SK-N-SH (cell line): ENCODE results near the gene C16orf92. TPM values are rescaled to one million over a fixed set of nuclear protein-coding genes. Genes with fewer than 3 reads are reported as not detected.

ENCODE experiments used
- CTCF ChIA-PET: fragments of 300-600, 350-600 bp; formaldehyde crosslinking; extraction: SDS; loops from one replicate; lab custom pipeline; 2021; lab: Yijun Ruan, JAX
- POLR2A ChIA-PET: fragments of 350-600 bp; sonication (Branson Sonifier 250); formaldehyde crosslinking; extraction: SDS; loops from one replicate; lab custom pipeline; 2020; ENCODE audit warnings: antibody characterized with exemption, inconsistent platforms; lab: Yijun Ruan, JAX
- DNase-seq: peaks from one replicate; pipeline ENCODE4 v3.0.0; 2012
- H2AFZ ChIP-seq: fragments of 200-600 bp; sonication (generic); 2 replicates; pipeline ENCODE4 v1.8.1; 2016; ENCODE audit warnings: antibody characterized with exemption, mild to moderate bottlenecking, low read depth
- H3F3A ChIP-seq: fragments of 200-600 bp; sonication (generic); replicated peaks from 2 replicates; pipeline ENCODE3; 2016; ENCODE audit warnings: antibody characterized with exemption, mild to moderate bottlenecking; ENCODE audit not compliant: insufficient read depth
- H3K27ac ChIP-seq, 2 experiments: fragments of 200-500 bp in 1 of 2; fragments of 200-600 bp in 1 of 2; sonication (Bioruptor generic) in 1 of 2; sonication (generic), shearing (Covaris generic) in 1 of 2; 2 replicates each; pipeline versions ENCODE4 v1.5.1 to v1.6.1; 2014 to 2016; ENCODE audit warnings: low read depth in 2 of 2, inconsistent platforms in 1 of 2, low read length in 1 of 2, mild to moderate bottlenecking in 1 of 2, mixed read lengths in 1 of 2
- H3K27me3 ChIP-seq: fragments of 200-600 bp; sonication (generic), shearing (Covaris generic); 2 replicates; pipeline ENCODE4 v1.6.1; 2016; ENCODE audit warnings: mixed run types; ENCODE audit not compliant: insufficient read depth
- H3K36me3 ChIP-seq, 2 experiments: fragments of 200-500 bp in 1 of 2; fragments of 200-600 bp in 1 of 2; sonication (Bioruptor generic) in 1 of 2; sonication (generic) in 1 of 2; replicated peaks in 1 of 2; 2 replicates each; pipeline versions ENCODE3 to v1.5.1; 2014 to 2016; ENCODE audit warnings: low read length in 1 of 2, mild to moderate bottlenecking in 1 of 2; ENCODE audit not compliant: insufficient read depth in 2 of 2, control insufficient read depth in 1 of 2
- H3K4me1 ChIP-seq, 2 experiments: fragments of 200-500 bp in 1 of 2; fragments of 200-600 bp in 1 of 2; sonication (Bioruptor generic) in 1 of 2; sonication (generic), shearing (Covaris generic) in 1 of 2; 2 replicates each; pipeline versions ENCODE4 v1.5.1 to v1.6.1; 2014 to 2016; ENCODE audit warnings: low read depth in 1 of 2, low read length in 1 of 2, mixed run types in 1 of 2; ENCODE audit not compliant: insufficient read depth in 2 of 2, control insufficient read depth in 1 of 2
- H3K4me2 ChIP-seq: fragments of 200-600 bp; sonication (generic), shearing (Covaris generic); 2 replicates; pipeline ENCODE4 v1.6.1; 2017; ENCODE audit warnings: mixed run types
- H3K4me3 ChIP-seq, 2 experiments: fragments of 200-500 bp in 1 of 2; fragments of 200-600 bp in 1 of 2; sonication (Bioruptor generic) in 1 of 2; sonication (generic), shearing (Covaris generic) in 1 of 2; 2 replicates each; pipeline versions ENCODE4 v1.5.1 to v1.8.1; 2014 to 2016; ENCODE audit warnings: low read depth in 2 of 2, inconsistent platforms in 1 of 2, low read length in 1 of 2, mild to moderate bottlenecking in 1 of 2, mixed read lengths in 1 of 2, moderate library complexity in 1 of 2
- H3K79me2 ChIP-seq: fragments of 200-600 bp; sonication (generic); 2 replicates; pipeline ENCODE4 v1.8.1; 2017; ENCODE audit warnings: mild to moderate bottlenecking; ENCODE audit not compliant: insufficient read depth
- H3K9ac ChIP-seq: fragments of 200-600 bp; sonication (generic); 2 replicates; pipeline ENCODE4 v1.6.1; 2017; ENCODE audit warnings: mixed run types
- H3K9me2 ChIP-seq: fragments of 200-600 bp; sonication (generic); 2 replicates; pipeline ENCODE4 v1.6.1; 2017; ENCODE audit warnings: mixed run types
- H3K9me3 ChIP-seq: fragments of 200-600 bp; sonication (generic); 2 replicates; pipeline ENCODE4 v1.6.1; 2017; ENCODE audit warnings: mixed run types, mild to moderate bottlenecking, moderate library complexity
- H4K20me1 ChIP-seq: fragments of 200-600 bp; sonication (generic); 2 replicates; pipeline ENCODE4 v1.6.1; 2017; ENCODE audit warnings: mild to moderate bottlenecking, mixed run types; ENCODE audit not compliant: insufficient read depth
- CTCF ChIP-seq: fragments of 200-600 bp; sonication (generic); IDR thresholded peaks from 2 replicates; pipeline ENCODE4 v1.6.1; 2017; ENCODE audit warnings: antibody characterized with exemption, mild to moderate bottlenecking, moderate library complexity
- ELF1 ChIP-seq: IDR thresholded peaks from 2 replicates; pipeline ENCODE4 v1.4.0; 2012
- FOXJ3 ChIP-seq: sonication (generic); formaldehyde crosslinking; IDR thresholded peaks from 2 replicates; pipeline ENCODE4 v1.5.1; 2020; ENCODE audit warnings: mild to moderate bottlenecking, missing genetic modification reagents
- GABPA ChIP-seq: IDR thresholded peaks from 2 replicates; pipeline ENCODE4 v1.4.0; 2012; ENCODE audit warnings: low read depth, mild to moderate bottlenecking
- GATA2 ChIP-seq: sonication (generic); formaldehyde crosslinking; IDR thresholded peaks from 2 replicates; pipeline ENCODE4 v1.5.0; 2020; ENCODE audit warnings: mild to moderate bottlenecking, missing genetic modification reagents
- IRF3 ChIP-seq: fragments of 150-350 bp; IDR thresholded peaks from 2 replicates; pipeline ENCODE4 v1.6.1; 2016; ENCODE audit warnings: mild to moderate bottlenecking, low read depth, low read length
- MAX ChIP-seq: IDR thresholded peaks from 2 replicates; pipeline ENCODE4 v1.4.0; 2012; ENCODE audit warnings: low read depth
- MEF2A ChIP-seq: IDR thresholded peaks from 2 replicates; pipeline ENCODE4 v1.4.0; 2012; ENCODE audit warnings: low read depth, borderline replicate concordance
- NFIC ChIP-seq: IDR thresholded peaks from 2 replicates; pipeline ENCODE4 v1.4.0; 2012; ENCODE audit warnings: borderline replicate concordance
- RAD21 ChIP-seq: IDR thresholded peaks from 2 replicates; pipeline ENCODE4 v1.6.1; 2012; ENCODE audit warnings: mild to moderate bottlenecking, low read length
- SIN3A ChIP-seq: IDR thresholded peaks from 2 replicates; pipeline ENCODE4 v1.6.1; 2012; ENCODE audit warnings: low read depth, mild to moderate bottlenecking, low read length, moderate library complexity, borderline replicate concordance
- TAF1 ChIP-seq: IDR thresholded peaks from 2 replicates; pipeline ENCODE4 v1.6.1; 2012; ENCODE audit warnings: low read depth, mild to moderate bottlenecking, low read length, moderate library complexity, borderline replicate concordance
- TCF12 ChIP-seq: IDR thresholded peaks from 2 replicates; pipeline ENCODE4 v1.4.0; 2012
- TEAD4 ChIP-seq: IDR thresholded peaks from 2 replicates; pipeline ENCODE4 v1.4.0; 2012; ENCODE audit warnings: mild to moderate bottlenecking, borderline replicate concordance; ENCODE audit not compliant: insufficient read depth
- USF1 ChIP-seq: IDR thresholded peaks from 2 replicates; pipeline ENCODE4 v1.4.0; 2012; ENCODE audit warnings: low read depth, borderline replicate concordance
- WGBS: methylation state at CpG from one replicate; pipeline ENCODE4 v1.1.6; 2017; ENCODE audit warnings: low lambda C conversion rate; 5-methylcytosine and 5-hydroxymethylcytosine counted together
- polyA plus RNA-seq, 3 experiments: library from polyadenylated mRNA; depleted of rRNA; stranded (reverse); fragments of >200 nt; gene quantifications; 2 replicates each; pipeline ENCODE4 v1.2.3, GENCODE V29; 2012

The C16orf92 gene
- polyA plus RNA-seq, 1 of the 3 experiments (the other 2 are of a cell fraction): not detected

- 99% methylated on average over 9 of the region's 9 CpGs for WGBS
- peaks cover 45 to 65% of the 10 kb centered on the region in 2 experiments for H3K36me3 ChIP-seq
These were observed 45.3 kb downstream of the C16orf92 start for GRCh38 chr16:30068333-30068732.

More at GRCh38 chr16:30068333-30068732, 45.3 kb downstream of the C16orf92 start:
- Histone ChIP-seq H3K4me1 (peaks cover 33 to 38% of the 10 kb centered on the region in 2 experiments), H3K4me3 (peak overlapping the region in 1 of 2 experiments; percentile 46; a peak in 2 of 4 replicates), H3K4me2 (peak overlapping the region; percentile 100), H3K9me2 (no peaks in the 10 kb centered on the region), H2AFZ (no peak overlapping the region), H3K9ac (peak overlapping the region; percentile 34; the same call in 1 of the 2 replicates), H4K20me1 (peaks cover 59% of the 10 kb centered on the region), H3K9me3 (no peaks in the 10 kb centered on the region), H3K79me2 (peaks cover 71% of the 10 kb centered on the region), H3K27ac (peak overlapping the region in 1 of 2 experiments; percentile 32; a peak in 3 of 4 replicates), H3K27me3 (no peaks in the 10 kb centered on the region), H3F3A (peaks cover 64% of the 10 kb centered on the region)
- ChIA-PET POLR2A (no interaction called here), CTCF (interaction anchor here (0.7 to 6.7 kb wide), 8 partner anchors 8 to 95 kb away, joined by 3 to 68 read pairs (median 3); partner anchors contain the start of gene TBX6)
- TF ChIP-seq SIN3A (no peak), ELF1 (no peak), USF1 (no peak), FOXJ3 (CRISPR knock-in tag) (no peak), RAD21 (no peak), GATA2 (CRISPR knock-in tag) (no peak), TAF1 (no peak), CTCF (no peak), MEF2A (no peak), MAX (no peak), TEAD4 (no peak), TCF12 (no peak), GABPA (no peak), IRF3 (no peak), NFIC (no peak)
- no peak for DNase-seq
